NCI-H2171 treated with DMSO at 0.1 percent for 48 hours (cell line): ENCODE results near the gene MYH3.
"Not testable (repeated sequence)": the region's sequence is repeated elsewhere in the genome, so short reads cannot be mapped to it uniquely, and the experiment has no call there.

Experiments
- DNase-seq: peaks from one replicate; lab custom pipeline; 2025; lab: John Stamatoyannopoulos, UW

The MYH3 gene

DNA sequence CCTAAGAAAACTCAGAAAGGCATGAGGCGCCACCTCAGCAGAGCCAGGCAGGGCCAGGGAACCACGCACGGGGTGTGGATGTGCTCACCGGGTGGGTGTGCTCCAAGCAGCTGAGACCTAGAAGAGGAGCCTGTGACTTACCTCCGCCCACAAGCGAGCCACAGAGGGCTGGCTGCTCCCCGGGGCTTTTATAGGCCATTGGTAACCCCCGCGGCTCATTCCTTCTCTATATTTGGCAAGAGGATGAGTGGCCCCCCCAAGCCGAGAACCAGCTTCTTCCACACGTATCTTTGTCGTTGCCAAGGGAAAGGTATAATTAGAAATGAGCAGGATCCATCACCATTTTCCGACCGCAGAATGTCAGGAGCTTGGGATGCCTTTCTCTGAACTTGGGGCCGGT, at the start of gene MYH3:
Gene MYH3 (minus strand): TSS at position 162 of the 400 bp plus-strand sequence. CDS start 2,245 bp downstream, outside the sequence.
- DNase-seq = no peak

DNA sequence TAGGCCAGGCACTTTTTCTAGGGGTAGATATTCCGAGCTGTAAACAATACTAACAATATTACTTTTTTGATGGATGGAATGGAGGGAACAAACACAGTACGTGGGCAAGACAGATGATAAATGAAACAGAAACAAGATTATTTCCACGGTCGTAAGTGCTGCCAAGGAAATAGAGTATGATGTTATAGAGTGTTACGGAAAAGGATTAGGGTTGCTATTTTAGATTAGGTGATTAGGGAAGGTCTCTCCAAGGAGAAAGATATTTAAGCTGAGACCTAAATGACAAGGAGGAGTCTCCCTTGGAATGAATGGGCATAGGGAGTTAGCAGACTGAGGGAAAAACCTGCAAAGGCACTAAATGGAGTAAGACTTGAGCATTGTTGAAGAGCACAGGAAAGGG, 48.6 kb upstream of the MYH3 start:
- no peak for DNase-seq

DNA sequence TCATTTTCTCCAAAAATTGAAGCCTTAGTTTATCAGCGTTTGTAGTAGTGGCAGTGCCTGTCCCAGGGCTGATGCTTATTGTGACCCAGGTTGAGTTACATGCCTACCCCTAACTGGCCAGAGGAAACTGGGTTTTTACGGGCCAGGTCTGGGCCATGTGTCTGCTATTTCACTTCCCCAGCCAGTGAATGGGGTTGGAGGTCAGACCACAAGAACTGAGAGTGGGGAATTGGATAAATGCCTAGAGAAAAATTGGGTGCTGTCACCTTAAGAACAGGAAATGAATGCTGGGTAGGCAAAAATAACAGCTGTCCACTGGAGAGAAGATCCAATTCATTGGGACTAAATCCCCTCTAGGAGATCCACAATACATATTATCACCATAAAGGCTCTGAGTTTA, 45.5 kb upstream of the MYH3 start:
- no peak for DNase-seq

DNA sequence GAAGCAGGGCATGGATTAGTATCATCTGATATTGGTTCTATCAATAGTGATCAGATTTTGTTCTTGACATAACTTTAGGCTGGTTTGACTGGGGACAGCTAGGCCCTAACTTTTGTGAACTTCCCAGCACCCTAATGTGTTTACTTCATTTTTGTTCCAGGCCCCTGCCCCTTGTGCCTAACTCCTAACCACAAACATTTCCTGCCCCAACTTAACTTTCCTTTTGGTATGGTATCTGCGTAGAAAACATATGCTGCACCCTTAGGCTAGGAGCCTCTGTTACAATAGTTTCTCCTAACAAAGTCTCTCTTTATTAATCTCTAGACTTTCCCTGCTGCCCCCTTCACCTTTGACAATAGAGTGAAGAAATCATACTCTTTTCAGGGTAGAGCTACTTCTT, 42.7 kb upstream of the MYH3 start:
- no peak for DNase-seq

DNA sequence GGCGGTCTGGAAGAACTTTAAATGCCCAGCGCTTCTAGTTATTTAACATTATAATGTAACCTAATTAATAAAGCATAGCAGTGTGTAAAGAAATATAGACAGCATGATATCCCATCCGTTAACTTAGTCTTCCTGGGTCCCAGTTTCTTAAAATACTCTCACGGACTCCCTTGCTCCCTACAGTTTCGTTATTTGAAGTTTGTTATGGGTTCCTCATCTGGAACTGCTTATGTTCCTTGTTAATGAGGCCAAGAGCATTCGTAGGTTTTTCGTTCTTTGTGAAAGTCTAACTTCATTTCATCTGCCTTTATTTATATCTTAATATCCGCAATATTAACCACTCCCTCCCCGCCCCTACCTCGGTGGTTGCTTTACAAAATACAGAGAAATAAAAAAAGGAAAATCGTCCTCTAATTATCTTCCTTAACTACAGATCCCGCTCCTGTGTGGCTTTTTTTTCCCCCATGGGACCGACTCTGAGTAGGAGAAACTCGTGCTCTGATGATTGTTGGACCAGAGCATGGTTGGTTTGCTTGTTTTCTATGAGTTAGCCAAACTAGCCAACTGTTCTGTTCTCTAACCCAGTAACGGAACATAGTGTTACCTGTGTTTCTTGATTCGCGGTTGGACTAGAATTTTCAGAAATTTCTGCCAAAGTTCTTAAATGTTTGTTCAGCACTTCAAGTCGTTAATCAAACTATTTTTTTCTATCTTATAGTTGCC, 41.1 kb upstream of the MYH3 start:
- peak; percentile 23 for DNase-seq

DNA sequence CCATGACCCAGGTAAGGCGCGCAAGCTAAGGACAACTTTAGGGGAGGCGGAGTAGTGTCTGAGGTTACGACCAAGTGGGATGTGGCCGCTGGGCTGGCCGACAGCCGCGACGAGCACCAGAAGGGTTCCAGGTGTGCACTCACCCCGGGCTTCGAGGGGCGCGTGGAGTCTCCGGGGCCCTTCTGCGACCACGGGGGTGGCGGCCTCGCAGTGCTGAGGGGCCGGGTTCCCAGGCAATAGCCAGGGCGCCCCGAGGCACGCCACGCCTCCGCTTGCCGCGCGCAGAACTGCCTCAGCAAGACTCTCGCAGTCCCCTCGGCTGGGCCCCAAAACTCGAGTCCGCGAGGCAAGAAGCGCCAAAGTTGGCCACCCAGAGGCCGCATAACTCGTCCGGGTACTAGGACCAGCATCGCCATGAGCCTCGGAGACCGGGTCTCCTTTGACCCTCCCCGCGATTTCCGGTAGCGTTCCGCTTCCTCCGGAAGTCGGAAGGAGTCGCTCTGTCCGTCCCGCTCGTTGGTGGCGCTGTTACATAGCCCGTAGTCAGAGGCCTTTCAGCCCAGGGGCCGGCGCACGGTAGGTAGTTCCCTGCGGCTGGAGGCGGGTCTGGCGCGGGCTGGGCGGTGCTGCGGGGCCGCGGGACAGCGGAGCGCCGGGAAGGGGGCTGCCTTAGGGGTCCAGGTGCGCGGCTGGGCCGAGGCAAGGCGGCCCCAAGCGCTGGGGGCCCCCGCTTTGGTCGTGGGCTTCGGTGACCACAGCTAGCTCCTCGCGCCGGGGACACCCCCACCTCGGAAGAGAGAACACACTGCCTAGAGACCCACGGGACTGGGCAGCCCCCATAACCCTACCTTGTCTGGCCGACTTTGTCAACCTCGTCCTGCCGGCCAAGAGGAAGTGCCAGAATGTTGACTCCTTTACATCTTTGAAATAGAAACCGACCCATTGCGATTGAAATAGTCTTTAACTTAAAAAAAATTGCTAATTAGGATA, 40.3 kb upstream of the MYH3 start, which contains the start of the genes ADPRM and SCO1:
Gene ADPRM (plus strand): TSS at position 503 of the 990 bp plus-strand sequence. CDS start 7,333 bp downstream, outside the sequence.
Gene SCO1 (minus strand): TSS at position 442 of the 990 bp plus-strand sequence. CDS start 26 bp downstream, at position 416.
- peak; percentile 88 for DNase-seq

DNA sequence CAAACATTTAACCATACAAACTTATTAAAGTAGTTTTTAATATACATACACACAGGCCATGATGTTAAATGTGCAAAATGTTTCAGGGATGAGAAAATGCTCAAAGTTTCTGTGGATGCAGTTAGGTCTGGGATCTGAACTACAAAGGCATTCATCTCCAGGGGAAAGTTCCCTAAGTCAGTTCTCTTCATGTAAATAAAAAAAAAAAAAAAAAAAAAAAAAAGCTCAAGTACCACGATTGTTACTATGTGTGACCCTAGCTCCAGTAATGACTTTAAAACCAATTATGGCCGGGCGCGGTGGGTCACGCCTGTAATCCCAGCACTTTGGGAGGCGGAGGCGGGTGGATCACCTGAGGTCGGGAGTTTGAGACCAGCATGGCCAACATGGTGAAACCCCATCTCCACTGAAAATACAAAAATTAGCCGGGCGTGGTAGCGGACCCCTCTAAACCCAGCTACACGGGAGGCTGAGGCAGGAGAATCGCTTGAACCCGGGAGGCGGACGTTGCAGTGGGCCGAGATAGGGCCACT, 38.8 kb upstream of the MYH3 start:
- not testable (repeated sequence) for DNase-seq

DNA sequence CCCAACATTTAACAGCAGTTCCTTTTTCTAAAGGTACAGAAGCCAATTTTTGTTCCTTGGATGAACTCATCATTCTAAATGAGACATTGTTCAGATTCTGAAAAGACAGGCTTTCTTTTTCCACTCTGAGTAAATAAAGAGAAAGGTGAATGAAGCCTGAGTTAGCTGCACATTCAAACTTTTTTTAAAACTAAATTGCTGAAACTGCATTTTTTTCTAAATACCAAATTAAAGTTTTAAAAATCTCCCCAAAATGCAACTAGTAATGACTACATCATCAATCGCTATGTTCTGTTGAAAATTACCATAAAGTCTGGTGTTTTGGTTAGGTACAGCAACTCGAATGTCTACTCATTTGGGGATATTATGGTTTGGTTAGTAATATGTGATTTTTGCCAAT, 30.4 kb upstream of the MYH3 start:
- DNase-seq = no peak

DNA sequence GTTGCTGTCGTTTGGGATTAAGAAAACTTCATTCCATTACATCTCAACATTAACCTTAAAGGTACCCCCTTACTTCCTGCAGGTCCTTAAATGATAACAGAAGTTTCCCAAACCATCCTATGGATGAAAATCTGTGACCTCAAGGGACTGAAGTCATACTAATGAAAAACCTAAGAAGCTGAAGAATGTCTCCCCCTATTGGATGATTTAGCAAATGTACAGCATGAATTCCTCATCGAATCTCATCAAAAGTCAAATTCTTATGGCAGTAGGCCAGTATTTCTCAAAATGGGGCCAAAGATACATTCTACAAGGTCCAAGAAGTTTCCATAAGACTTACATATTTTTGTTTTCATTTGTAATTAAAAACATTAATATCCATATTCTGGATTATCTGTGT, 26.7 kb upstream of the MYH3 start:
- DNase-seq = peak; percentile 22

DNA sequence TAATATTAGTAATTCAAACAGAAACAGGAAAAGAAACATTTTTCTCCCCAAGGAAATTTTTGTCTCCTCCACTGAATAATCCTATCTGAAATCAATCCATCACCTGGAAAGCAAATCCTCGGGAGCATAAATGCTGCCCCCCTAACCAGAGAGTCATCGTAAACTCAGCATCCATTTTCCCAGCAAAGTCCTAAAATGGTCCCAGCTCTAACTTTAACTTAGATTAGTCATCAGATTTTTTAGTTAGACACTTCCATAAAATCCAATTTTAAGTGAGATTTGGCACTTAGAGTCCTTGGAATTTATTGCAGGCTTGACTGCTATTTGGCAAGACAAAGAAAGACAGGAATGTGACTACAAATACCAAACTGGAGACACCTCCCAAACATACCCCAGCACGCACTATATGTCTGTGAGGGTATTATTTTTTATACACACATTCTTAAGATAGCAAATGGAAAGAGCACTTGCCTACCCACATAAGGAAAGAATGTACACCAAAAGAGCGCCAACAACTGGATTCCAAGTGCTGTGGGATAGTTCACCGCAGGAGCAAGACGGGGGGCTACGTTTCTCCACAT, 24.8 kb upstream of the MYH3 start:
- DNase-seq = no peak

DNA sequence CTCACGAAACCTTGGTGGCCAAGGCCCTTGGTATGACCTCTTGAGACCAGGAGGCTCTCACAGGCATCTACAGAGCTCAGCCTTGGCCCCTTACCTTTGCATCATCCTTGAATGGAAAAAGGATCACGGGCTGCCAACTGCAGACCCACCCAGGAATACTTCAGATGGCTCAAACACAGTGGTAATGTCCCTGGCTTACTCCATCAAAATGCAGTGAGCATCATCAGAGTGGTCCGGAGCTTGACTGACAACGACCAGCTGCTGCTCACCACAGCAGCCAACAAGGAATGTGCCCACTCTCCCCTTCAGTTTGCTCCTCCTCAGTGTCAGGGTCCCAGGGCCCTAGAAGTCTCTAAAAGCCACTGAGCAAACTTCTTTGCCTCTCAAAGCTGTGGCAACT, 17.6 kb upstream of the MYH3 start:
- no peak for DNase-seq

DNA sequence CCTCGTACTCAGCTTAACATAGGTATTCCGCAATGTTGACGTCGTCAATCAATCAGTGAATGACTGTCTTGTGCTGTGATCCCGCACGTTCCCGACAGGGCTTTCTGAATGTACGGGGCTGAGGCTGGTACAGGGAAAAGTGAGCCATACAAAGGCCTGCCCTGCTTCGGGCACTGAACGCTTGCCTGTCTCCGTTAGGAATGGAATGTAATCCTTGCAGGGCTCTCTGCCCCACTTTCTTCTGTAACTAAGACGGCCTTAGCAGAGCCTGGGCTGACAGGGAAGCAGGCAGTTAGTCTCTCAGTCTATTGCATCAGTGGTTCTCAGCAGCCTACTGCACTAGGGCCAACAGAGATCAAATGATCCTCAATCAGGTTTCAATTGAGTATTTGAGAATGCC, 16.2 kb upstream of the MYH3 start:
- DNase-seq = no peak

DNA sequence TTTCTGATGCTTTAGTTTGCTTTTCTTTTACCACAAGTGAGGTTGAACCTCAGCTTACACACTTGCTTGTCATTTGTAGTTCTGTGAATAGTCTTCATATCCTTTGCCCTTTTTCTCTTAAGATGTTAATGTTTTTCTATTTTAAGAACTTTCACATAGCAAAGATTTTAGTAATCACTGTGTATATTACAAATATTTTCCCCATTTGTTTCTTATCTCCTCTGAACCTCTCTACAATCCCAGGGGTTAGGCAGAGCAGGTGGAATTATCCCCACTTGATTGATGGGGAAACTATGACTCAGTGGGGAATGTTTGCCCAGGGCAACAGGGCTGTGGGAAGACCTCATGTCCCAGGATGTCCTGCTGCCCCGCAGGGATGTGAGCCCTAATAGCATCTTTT, 11.7 kb upstream of the MYH3 start:
- no peak for DNase-seq

DNA sequence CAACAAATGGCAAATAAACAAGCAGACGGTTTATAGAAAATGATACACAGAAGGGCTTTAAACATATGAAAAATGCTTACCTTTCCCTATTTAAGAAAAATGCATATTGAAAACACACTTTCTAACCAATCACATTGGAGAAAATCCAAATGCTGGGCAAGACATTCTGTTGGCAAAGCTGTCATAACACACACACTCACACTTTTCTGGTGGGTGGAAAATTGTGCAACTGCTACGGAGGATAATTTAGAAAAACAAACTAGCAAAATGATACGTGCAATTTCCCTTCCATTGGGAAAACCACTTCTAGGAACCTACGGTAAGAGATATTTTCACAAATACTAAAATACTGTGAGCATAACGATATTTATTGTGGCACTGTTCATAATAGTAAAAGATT, 9.8 kb upstream of the MYH3 start:
- DNase-seq = no peak

DNA sequence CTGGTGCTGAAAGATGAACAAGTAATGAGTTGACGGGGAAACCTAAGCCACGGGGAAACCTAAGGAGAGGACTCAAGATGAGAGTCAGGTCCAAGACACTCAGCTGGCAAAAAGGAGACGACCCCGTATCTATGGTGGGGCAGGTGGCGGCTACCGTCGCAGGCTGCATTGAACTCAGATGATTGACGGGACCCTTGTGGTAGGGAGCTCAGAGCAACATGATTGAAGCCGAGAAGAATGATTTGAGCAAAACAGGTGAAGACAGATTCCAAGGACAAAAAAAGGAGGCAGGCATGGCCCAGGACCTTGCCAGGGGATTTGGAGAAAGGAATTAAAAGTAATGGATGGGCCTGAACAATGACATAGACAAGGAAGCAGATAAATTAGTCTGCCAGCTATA, 7.5 kb upstream of the MYH3 start:
- no peak for DNase-seq

DNA sequence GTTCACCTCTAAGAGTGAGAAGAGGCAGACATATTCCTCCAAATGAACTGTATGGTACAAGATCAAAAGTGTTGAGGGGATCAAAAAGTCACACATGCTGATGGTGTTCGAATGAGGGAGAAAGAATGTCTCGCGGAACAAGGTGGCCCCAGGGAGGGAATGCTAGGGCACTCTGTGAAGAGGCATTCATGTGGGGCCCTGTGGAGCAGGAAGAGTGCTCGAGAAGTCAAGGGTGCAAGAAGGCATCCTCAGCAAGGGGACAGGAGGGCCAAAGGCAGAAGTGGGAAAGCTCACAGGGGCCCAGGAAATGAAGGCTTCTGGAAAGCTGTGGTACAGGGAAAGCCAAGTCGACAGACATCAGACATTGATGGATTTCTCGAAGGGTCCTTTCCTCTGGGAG, 6.1 kb upstream of the MYH3 start:
- no peak for DNase-seq

DNA sequence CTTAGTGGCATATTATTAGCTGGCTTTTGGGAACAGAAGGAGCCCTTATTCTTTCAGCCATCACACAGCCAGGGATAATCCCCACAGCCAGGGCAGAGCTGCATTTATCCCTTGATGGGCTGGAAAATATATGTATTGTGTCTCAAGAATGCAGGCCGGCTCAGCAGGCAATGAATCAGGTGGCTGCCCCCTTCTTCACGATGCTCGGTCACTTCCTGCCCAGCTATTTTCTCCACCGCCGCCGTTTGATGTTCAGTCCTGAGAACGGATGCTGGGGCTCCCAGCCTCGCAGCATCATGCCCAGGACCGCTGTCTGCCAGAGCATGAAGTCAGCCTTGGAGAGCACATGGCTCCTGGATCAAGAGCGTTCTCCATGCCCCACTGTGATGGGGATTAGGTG, 4.3 kb upstream of the MYH3 start:
- DNase-seq = no peak

DNA sequence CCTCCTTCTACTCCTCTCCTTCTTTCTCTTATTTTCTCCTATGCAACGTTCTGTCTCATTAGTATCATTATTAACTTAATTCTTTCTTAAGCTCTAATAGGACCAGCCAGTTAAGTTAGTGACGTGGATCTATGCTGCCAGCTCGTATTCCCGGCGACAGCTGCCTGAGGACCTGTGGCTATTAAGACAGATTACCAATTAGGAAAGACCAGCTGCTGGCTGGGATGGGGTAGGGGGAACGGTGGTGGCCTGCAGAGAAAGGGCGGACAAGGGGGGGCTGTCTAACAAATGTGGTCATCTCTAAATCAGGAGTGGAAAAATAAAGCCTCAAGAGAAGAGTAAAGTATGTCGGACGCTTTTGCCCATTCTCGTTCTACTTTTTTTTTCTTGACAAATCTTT, 770 bp upstream of the MYH3 start:
- no peak for DNase-seq

DNA sequence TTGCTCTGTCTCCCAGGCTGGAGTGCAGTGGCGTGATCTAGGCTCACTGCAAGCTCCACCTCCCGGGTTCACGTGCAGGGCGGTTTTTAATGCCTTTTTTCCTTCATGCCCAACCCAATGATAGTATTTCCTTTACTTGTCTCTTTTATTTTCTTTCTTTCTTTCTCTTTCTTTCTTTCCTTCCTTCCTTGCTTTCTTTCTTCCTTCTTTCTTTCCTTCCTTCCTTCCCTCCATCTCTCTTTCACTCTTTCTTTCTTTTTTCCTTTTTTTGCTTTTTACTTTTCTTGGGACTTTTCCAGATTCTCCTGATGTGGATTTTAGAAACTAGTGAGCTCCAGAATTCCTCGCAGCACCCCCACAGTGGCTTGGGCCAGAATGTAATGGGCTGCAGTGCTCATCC, 3.1 kb downstream of the MYH3 start:
- DNase-seq = no peak

DNA sequence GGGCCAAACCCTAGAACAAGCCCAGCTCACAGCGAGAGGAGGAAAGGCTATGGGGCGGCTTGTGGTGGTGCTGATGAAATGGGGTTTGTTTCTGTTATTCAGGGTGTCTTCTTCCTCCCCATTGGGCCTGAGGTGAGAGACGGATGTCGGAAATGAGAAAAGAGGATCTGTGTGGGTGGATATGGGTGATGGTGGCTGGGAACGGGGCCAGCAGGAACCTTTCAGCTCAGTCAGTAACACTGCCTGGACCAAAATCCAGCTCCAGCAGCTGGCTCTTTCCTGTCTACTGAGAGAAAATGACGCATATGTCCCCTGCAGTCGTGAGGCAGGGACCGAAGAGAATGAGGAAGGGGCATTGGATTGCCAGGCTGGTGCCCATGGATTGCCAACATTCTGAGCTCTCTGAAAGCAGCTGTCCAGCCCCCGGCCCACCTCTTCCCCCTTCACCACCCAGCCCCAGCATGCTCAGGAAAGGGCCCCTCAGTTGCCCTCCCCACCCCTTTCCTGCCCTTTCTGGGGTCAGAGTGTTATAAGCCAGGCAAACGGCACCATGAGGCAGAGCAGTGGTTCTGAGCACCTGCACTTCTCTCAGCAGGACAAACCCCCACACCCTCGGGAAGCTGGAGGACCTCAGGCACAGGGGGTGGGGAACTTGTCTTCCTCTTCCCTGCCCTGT, 4.0 kb downstream of the MYH3 start:
- no peak for DNase-seq

DNA sequence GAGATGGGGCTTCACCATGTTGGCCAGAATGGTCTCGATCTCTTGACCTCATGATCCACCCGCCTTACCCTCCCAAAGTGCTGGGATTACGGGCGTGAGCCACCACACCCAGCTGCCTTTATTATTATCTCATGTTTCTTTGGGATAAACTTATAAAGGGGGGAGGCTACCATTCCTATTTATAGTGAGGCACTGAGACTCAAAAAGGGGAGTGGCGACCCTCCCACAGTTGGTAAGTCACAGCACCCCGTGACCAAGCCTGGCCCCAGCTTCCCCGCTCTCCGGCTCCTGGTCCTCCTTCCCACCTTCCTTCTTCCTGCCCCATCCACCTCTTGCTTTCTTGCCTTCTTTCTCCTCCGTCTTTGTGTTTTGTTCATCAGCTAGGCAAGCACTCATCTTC, 5.2 kb downstream of the MYH3 start:
- no peak for DNase-seq

DNA sequence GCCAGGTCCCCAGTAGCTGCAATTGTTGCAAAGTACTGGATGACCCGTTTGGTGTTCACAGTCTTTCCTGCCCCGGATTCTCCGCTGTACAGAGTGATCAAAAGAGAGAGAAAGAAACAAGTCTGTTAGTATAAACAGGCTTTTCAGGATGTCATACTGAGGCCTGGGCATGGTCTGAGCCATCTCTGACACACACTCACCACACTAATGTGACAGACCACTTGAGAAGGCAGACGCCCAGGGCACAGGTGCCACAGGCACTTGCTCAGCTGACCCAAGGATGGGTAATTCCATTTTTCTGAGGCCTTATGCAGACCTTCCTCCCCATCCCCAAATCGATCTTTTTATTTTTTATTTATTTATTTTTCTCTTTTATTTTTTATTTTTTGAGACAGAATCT, 7.5 kb downstream of the MYH3 start:
- DNase-seq = no peak
